MM.1S (cell line): Measurements from ENCODE around the gene OR10A2.

Experiments
- CTCF ChIP-seq: fragments of 300-600 bp; sonication (generic); IDR thresholded peaks from 2 replicates; pipeline ENCODE4 v1.5.1; 2016; ENCODE audit warnings: antibody characterized with exemption, low read length, mixed read lengths
- EZH2 ChIP-seq: fragments of 300-600 bp; sonication (generic); optimal IDR thresholded peaks from 2 replicates; pipeline ENCODE3; 2017; ENCODE audit warnings: low read depth, mild to moderate bottlenecking, antibody characterized with exemption, low read length, mixed read lengths
- EZH2phosphoT487 ChIP-seq: fragments of 300-600 bp; sonication (generic); IDR thresholded peaks from 2 replicates; pipeline ENCODE4 v1.6.1; 2018; ENCODE audit warnings: antibody characterized with exemption, low read length

DNA sequence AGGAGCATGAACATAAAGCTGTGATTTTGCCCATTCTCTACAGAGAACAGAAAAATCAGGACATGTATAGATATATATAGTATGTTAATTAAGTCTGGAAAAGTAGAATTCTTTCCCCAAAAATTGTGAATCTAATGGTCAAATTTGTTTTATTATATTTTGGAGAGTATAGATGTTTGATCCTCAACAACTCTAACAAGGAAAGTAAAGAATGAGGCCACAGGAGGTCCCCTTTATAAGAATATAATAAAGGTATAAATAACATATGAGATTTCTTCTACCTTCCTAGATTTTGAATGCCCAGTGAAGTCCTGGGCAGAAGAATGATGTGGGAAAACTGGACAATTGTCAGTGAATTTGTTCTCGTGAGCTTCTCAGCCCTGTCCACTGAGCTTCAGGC lies 13.5 kb downstream of the OR10A2 start, which contains the start of gene OR10A4:
- TF ChIP-seq CTCF = no peak
- TF ChIP-seq EZH2 = no peak
- TF ChIP-seq EZH2phosphoT487 = no peak
